Neural crest cell (in vitro differentiated cells): ENCODE measurements around the gene PDPN. TPM values are rescaled to one million over a fixed set of nuclear protein-coding genes. Genes with fewer than 3 reads are reported as not detected.
"Not testable (repeated sequence)": the region's sequence is repeated elsewhere in the genome, so short reads cannot be mapped to it uniquely, and the experiment has no call there.

Experiments used
- DNase-seq: peaks from one replicate; pipeline ENCODE4 v3.0.0; 2021; ENCODE audit warnings: low read depth, mixed read lengths, low spot score
- H3K27ac Mint-ChIP-seq: one replicate; pipeline ENCODE4 v1.8.0; 2021; ENCODE audit warnings: mild to moderate bottlenecking, mixed read lengths; ENCODE audit not compliant: unreplicated experiment
- H3K27me3 Mint-ChIP-seq: 2 replicates; pipeline ENCODE4 v1.8.0; 2021; ENCODE audit warnings: low read depth, mild to moderate bottlenecking, mixed read lengths
- H3K36me3 Mint-ChIP-seq: 2 replicates; pipeline ENCODE4 v1.8.0; 2021; ENCODE audit warnings: low read depth, mild to moderate bottlenecking, mixed read lengths
- H3K4me1 Mint-ChIP-seq: 2 replicates; pipeline ENCODE4 v1.8.0; 2021; ENCODE audit warnings: mixed read lengths
- H3K4me3 Mint-ChIP-seq: one replicate; pipeline ENCODE4 v1.8.0; 2021; ENCODE audit warnings: mild to moderate bottlenecking, mixed read lengths
- H3K9me3 Mint-ChIP-seq: 2 replicates; pipeline ENCODE4 v1.8.0; 2021; ENCODE audit warnings: mixed read lengths
- CTCF ChIP-seq: fragments of 200-600 bp; sonication (generic); conservative IDR thresholded peaks from 2 replicates; pipeline ENCODE4 v1.5.0; 2021; ENCODE audit warnings: antibody characterized with exemption, mild to moderate bottlenecking
- total RNA-seq: library from RNA; stranded (reverse); gene quantifications from 2 replicates; pipeline ENCODE4 v1.2.1, GENCODE V29; 2021

The PDPN gene
- total RNA-seq, 1 donor from 2014 or later: 47.4 TPM

DNA sequence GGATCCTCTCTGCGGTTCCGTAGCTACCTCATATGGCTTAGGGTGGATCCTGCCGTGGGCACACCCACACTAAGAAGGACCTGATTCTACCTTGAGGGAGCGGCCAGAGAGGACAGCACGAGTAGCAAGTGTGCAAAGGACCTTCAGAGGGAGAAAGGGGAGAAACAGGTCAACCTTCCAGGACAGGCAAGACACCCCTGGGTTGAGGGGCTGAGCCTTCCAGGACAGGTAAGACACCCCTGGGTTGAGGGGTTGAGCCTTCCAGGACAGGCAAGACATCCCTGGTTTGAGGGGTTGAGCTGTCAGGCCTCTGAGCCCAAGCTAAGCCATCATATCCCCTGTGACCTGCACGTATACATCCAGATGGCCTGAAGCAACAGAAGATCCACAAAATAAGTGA lies 23.1 kb upstream of the PDPN start:
- Mint-ChIP-seq H3K4me1 (peaks cover 8% of the 10 kb centered on the region), H3K27ac (no peak overlapping the region), H3K4me3 (no peak overlapping the region), H3K9me3 (no peaks in the 10 kb centered on the region), H3K27me3 (peaks cover 3% of the 10 kb centered on the region), H3K36me3 (no peaks in the 10 kb centered on the region)
- no peak for TF ChIP-seq CTCF
- DNase-seq: no peak

DNA sequence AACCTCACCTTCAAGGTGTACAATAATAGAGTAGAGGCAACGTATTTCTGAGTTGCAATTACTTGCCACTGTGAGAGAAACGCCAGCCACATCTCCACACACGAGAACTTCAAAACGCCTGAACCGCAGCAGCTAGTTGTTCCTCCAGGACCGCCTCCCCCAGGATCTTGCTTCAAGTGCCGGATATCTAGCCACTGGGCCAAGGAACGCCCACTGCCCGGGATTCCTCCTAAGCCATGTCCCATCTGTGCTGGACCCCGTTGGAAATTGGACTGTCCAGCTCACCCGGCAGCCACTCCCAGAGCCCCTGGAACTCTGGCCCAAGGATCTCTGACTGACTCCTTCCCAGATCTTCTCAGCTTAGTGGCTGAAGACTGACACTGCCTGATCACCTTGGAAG lies 20.7 kb upstream of the PDPN start:
- H3K36me3 Mint-ChIP-seq, H3K9me3 Mint-ChIP-seq, DNase-seq, H3K4me3 Mint-ChIP-seq, H3K27ac Mint-ChIP-seq, H3K4me1 Mint-ChIP-seq, H3K27me3 Mint-ChIP-seq: not testable (repeated sequence)

DNA sequence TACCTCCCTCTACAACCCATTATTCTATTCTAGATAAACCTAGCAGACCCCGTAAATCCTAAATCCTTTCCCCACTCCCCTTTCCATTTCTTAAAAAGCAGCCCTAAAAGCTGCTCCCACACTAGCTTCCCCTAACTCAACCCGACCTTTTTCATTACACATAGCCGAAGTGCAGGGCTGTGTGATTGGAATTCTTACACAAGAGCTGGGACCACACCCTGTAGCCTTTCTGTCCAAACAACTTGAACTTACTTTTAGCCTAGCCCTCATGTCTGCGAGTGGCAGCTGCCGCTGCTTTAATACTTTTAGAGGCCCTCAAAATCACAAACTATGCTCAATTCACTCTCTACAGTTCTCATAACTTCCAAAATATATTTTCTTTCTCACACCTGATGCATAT lies 19.6 kb upstream of the PDPN start:
- Mint-ChIP-seq H3K4me1 (no peaks in the 10 kb centered on the region), H3K27ac (no peak overlapping the region), H3K9me3 (no peaks in the 10 kb centered on the region), H3K27me3 (peaks cover 3% of the 10 kb centered on the region), H3K4me3 (no peak overlapping the region), H3K36me3 (no peaks in the 10 kb centered on the region)
- TF ChIP-seq CTCF: no peak
- DNase-seq: no peak

DNA sequence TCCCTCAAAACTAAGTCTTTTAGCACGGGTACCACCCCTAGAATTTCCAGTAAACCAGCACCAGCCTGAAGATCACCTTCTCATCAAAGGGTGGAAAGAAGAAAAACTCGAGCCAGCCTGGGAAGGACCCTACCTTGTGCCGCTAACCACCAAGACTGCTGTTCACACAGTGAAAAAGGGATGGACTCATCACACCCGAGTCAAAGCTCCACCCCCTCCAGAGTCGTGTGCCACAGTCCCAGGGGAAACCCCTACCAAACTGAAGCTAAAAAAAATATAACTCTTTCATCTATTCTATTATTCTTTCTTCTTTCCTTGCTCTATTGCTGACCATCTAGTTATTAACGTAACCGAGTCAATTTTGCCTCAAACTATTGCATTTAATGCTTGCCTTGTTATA lies 13.2 kb upstream of the PDPN start:
- DNase-seq, H3K27me3 Mint-ChIP-seq, H3K36me3 Mint-ChIP-seq, H3K4me3 Mint-ChIP-seq, H3K9me3 Mint-ChIP-seq, H3K4me1 Mint-ChIP-seq, H3K27ac Mint-ChIP-seq: not testable (repeated sequence)

DNA sequence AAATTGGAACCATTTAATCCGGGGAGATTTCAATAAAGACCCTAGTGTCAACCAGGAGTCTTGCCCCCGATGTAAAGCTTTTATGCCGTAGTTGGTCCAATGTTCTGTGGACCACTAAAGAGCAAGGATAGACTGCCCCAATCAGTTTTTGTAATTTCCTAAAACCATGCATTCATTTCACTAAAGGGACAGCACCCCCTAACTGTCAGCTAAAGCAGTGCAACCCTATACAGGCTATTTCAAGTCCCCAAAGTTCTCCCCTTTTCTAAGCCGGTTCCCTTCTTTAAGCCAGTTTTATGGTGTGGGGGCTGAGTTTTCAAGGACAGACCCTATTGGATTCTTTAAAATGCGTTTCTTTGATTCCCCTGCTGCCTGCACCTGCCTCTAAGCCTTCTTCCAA lies 12.7 kb upstream of the PDPN start:
- DNase-seq: no peak
- no peaks in the 10 kb centered on the region for H3K36me3 Mint-ChIP-seq
- H3K9me3 Mint-ChIP-seq: no peaks in the 10 kb centered on the region
- peak; percentile 50 for TF ChIP-seq CTCF
- no peak overlapping the region for H3K27ac Mint-ChIP-seq
- no peaks in the 10 kb centered on the region for H3K27me3 Mint-ChIP-seq
- no peak overlapping the region for H3K4me3 Mint-ChIP-seq
- H3K4me1 Mint-ChIP-seq: no peaks in the 10 kb centered on the region

GRCh38 chr1:13573586-13573985 lies 10.0 kb upstream of the PDPN start:
- no peaks in the 10 kb centered on the region for H3K27me3 Mint-ChIP-seq
- H3K27ac Mint-ChIP-seq: no peak overlapping the region
- no peak for TF ChIP-seq CTCF
- DNase-seq: no peak
- no peaks in the 10 kb centered on the region for H3K9me3 Mint-ChIP-seq
- H3K4me3 Mint-ChIP-seq: no peak overlapping the region
- no peaks in the 10 kb centered on the region for H3K36me3 Mint-ChIP-seq
- no peaks in the 10 kb centered on the region for H3K4me1 Mint-ChIP-seq

GRCh38 chr1:13576926-13577325 lies 6.7 kb upstream of the PDPN start:
- Mint-ChIP-seq H3K4me1 (peaks cover under 1% of the 10 kb centered on the region), H3K36me3 (no peaks in the 10 kb centered on the region), H3K27ac (no peak overlapping the region), H3K4me3 (no peak overlapping the region), H3K27me3 (peaks cover 5% of the 10 kb centered on the region), H3K9me3 (no peaks in the 10 kb centered on the region)
- TF ChIP-seq CTCF: no peak
- DNase-seq: no peak
